Upper lobe of right lung (tissue), 1 donor: ENCODE measurements around the gene NTM. TPM values are rescaled to one million over a fixed set of nuclear protein-coding genes. Genes with fewer than 3 reads are reported as not detected.
A peak's percentile ranks its signal among the peaks of the same experiment; 100 is the strongest.

Source experiments
- ATAC-seq: fragments of 200-7000 bp; cut with Tn5 transposase; one replicate; pipeline ENCODE4 v1.9.1; 2020; ENCODE audit warnings: mild to moderate bottlenecking, moderate library complexity
- DNase-seq: peaks from one replicate; pipeline ENCODE4 v3.0.0-alpha.2; 2020
- H3K27ac ChIP-seq: fragments of 200-600 bp; one replicate; pipeline ENCODE4 v1.8.0; 2022
- H3K27me3 ChIP-seq: fragments of 200-600 bp; one replicate; pipeline ENCODE4 v1.8.0; 2022; ENCODE audit warnings: mild to moderate bottlenecking
- H3K36me3 ChIP-seq: fragments of 200-600 bp; one replicate; pipeline ENCODE4 v1.8.0; 2022
- H3K4me1 ChIP-seq: fragments of 200-600 bp; one replicate; pipeline ENCODE4 v1.8.0; 2022
- H3K4me3 ChIP-seq: fragments of 200-600 bp; one replicate; pipeline ENCODE4 v1.8.0; 2022; ENCODE audit warnings: mild to moderate bottlenecking
- H3K9me3 ChIP-seq: fragments of 200-600 bp; one replicate; pipeline ENCODE4 v1.8.0; 2022
- intact Hi-C: fragments of 100-400 bp; cut with DNase I; formaldehyde crosslinking; loops from one replicate; pipeline ENCODE4 v1.11.0; 2022
- total RNA-seq: library from RNA; stranded (reverse); fragmentation: NEBNext Ultra II Directional; extraction: Animal tissue kit (Norgen Biotek cat#: 25700); gene quantifications from one replicate; pipeline ENCODE4 v1.2.1, GENCODE V29; 2021
- TF ChIP-seq, protein P1 (sequence below): fragments of 200-600 bp; IDR thresholded peaks from one replicate; pipeline ENCODE4 v1.8.0; 2022; ENCODE audit warnings: antibody characterized with exemption
- donor health status: DM: no; HTN: yes; CAD: no; lungs with severe emphysema.

The NTM gene
- total RNA-seq, 1 donor from 2014 or later: 3.7 TPM

DNA sequence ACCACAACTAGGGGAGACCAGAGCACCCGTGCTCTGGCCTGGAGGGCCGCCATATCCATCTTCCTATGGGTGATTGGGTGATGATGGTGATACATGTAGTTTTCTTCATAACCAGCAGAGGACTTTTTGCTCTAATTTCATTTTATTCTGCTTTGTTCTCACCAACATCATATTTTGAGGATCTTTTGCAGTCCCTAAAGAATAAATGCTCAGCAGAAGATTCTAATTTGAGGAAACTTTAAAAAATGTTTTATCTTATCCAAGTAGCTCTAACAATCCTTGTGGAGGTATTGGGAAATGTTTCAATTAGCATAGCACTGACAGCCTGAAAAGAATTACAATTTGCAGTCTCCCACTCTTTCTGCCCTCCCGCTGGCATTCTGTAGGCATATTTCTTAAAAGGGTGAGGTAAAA, 544.0 kb downstream of the NTM start:
- Histone ChIP-seq H3K4me1 (no peaks in the 10 kb centered on the region), H3K27ac (no peak overlapping the region), H3K4me3 (no peak overlapping the region), H3K9me3 (no peaks in the 10 kb centered on the region), H3K27me3 (peaks cover 38% of the 10 kb centered on the region), H3K36me3 (no peaks in the 10 kb centered on the region)
- TF ChIP-seq, protein P1, sequence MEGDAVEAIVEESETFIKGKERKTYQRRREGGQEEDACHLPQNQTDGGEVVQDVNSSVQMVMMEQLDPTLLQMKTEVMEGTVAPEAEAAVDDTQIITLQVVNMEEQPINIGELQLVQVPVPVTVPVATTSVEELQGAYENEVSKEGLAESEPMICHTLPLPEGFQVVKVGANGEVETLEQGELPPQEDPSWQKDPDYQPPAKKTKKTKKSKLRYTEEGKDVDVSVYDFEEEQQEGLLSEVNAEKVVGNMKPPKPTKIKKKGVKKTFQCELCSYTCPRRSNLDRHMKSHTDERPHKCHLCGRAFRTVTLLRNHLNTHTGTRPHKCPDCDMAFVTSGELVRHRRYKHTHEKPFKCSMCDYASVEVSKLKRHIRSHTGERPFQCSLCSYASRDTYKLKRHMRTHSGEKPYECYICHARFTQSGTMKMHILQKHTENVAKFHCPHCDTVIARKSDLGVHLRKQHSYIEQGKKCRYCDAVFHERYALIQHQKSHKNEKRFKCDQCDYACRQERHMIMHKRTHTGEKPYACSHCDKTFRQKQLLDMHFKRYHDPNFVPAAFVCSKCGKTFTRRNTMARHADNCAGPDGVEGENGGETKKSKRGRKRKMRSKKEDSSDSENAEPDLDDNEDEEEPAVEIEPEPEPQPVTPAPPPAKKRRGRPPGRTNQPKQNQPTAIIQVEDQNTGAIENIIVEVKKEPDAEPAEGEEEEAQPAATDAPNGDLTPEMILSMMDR: peak; percentile 24
- intact Hi-C loops: no loop called here
- DNase-seq (no peak), ATAC-seq (no peak)

DNA sequence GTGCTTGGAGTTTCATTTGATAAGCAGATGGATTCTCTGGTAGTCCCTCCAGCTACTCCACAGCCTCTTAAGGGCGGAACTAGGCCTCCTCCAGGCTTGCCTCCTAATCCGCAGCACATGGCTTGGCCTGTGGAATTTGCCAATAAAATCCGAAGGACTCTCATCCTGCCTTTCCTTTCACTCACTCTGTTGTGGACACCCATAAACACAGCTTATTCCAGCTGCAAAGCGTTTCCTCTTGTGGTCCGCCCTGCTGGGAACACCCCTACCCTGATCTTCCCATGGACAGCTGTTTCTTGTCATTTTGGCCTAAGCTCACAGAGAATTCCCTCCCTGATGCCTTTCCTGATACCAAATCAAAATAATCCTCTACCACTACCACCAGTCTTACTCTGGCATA, 546.2 kb downstream of the NTM start:
- Histone ChIP-seq H3K27me3 (peaks cover 20% of the 10 kb centered on the region), H3K27ac (no peak overlapping the region), H3K36me3 (no peaks in the 10 kb centered on the region), H3K9me3 (no peaks in the 10 kb centered on the region), H3K4me3 (no peak overlapping the region), H3K4me1 (no peaks in the 10 kb centered on the region)
- ATAC-seq (peak; percentile 25), DNase-seq (no peak)
- intact Hi-C loops: no loop called here
- TF ChIP-seq, protein P1: no peak

- TF ChIP-seq, protein P1: no peak
- no peaks in the 10 kb centered on the region for H3K4me1 ChIP-seq
- H3K9me3 ChIP-seq: no peaks in the 10 kb centered on the region
- DNase-seq (no peak), ATAC-seq (no peak)
- H3K4me3 ChIP-seq: no peak overlapping the region
- peaks cover 8% of the 10 kb centered on the region for H3K27me3 ChIP-seq
- no peak overlapping the region for H3K27ac ChIP-seq
- H3K36me3 ChIP-seq: no peaks in the 10 kb centered on the region
- intact Hi-C loops: no loop called here
Observed at GRCh38 chr11:131917634-131918384, 547.4 kb downstream of the NTM start.

GRCh38 chr11:131918663-131919062, 548.2 kb downstream of the NTM start:
- TF ChIP-seq, protein P1: no peak
- ATAC-seq: no peak

DNA sequence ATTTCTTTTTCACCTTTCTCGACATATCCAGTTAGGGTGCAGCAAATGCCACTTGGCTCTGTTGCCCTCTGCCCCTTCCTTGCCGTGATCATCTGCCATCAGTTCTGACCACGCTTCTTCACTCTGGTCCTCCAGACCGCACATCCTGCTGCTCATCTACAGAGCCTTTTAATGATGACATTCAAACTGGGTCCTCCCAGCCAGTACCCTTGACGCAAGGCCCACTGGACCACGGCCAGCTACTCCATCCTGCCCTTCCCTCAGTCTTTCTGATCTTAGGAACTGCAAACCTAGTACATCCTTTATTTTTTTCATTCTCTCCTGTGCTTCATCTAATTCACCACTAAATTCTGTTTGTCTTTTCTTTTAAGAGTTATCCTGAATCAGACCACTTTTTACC, 551.8 kb downstream of the NTM start:
- Histone ChIP-seq H3K9me3 (no peaks in the 10 kb centered on the region), H3K27ac (no peak overlapping the region), H3K36me3 (no peaks in the 10 kb centered on the region), H3K4me3 (no peak overlapping the region), H3K27me3 (no peaks in the 10 kb centered on the region), H3K4me1 (peaks cover 3% of the 10 kb centered on the region)
- TF ChIP-seq, protein P1: no peak
- ATAC-seq (no peak), DNase-seq (no peak)
- intact Hi-C loops: no loop called here

More at GRCh38 chr11:131918663-131919062, 548.2 kb downstream of the NTM start:
- peaks cover 3% of the 10 kb centered on the region for H3K27me3 ChIP-seq
- H3K9me3 ChIP-seq: no peaks in the 10 kb centered on the region
- no peak overlapping the region for H3K27ac ChIP-seq
- H3K4me1 ChIP-seq: peaks cover under 1% of the 10 kb centered on the region
- H3K36me3 ChIP-seq: no peaks in the 10 kb centered on the region
- H3K4me3 ChIP-seq: no peak overlapping the region
- no peak for DNase-seq
- intact Hi-C loops: no loop called here

GRCh38 chr11:131923309-131923708, 552.9 kb downstream of the NTM start:
- no peaks in the 10 kb centered on the region for H3K9me3 ChIP-seq
- intact Hi-C loops: no loop called here
- no peak overlapping the region for H3K27ac ChIP-seq
- H3K4me3 ChIP-seq: no peak overlapping the region
- no peak for ATAC-seq
- no peak for DNase-seq
- TF ChIP-seq, protein P1: no peak
- H3K4me1 ChIP-seq: peaks cover 3% of the 10 kb centered on the region
- H3K27me3 ChIP-seq: no peaks in the 10 kb centered on the region
- H3K36me3 ChIP-seq: no peaks in the 10 kb centered on the region
